HCT116 (cell line): ENCODE results near the gene CHN1. TPM values are rescaled to one million over a fixed set of nuclear protein-coding genes. Genes with fewer than 3 reads are reported as not detected.

Source experiments
- ATAC-seq: fragments of 200-7000 bp; cut with Tn5 transposase; 2 replicates; pipeline ENCODE4 v1.9.1; 2020; ENCODE audit warnings: mild to moderate bottlenecking, moderate library complexity
- BruUV-seq: library from RNA; stranded (reverse); fragments of 400-500 nt; replicated peaks from 2 replicates; lab custom pipeline; 2021; lab: Mats Ljungman, UMichigan
- CTCF ChIA-PET: fragments of 300-600 bp; sonication (Branson Sonifier 250); formaldehyde crosslinking; loops from one replicate; lab custom pipeline; 2021; ENCODE audit warnings: antibody characterized with exemption; lab: Charles Lee
- POLR2A ChIA-PET: fragments of 300-600, 350-600 bp; sonication (Branson Sonifier 250); formaldehyde crosslinking; loops from one replicate; lab custom pipeline; 2021; ENCODE audit warnings: antibody characterized with exemption; lab: Charles Lee
- RAD21 ChIA-PET, 2 experiments: fragments of 300-600 bp; sonication (Branson Sonifier 250); formaldehyde crosslinking; loops; one replicate each; lab custom pipeline; 2023; ENCODE audit warnings: low total read pairs in 2 of 2; ENCODE audit not compliant: uncharacterized antibody in 2 of 2, unreplicated experiment in 2 of 2, low non-redundant PET in 1 of 2; lab: Charles Lee
- DNase-seq: peaks from one replicate; pipeline ENCODE4 v3.0.0-alpha.2; 2010; ENCODE audit warnings: low read depth, low spot score
- H2AFZ ChIP-seq: fragments of 200-600 bp; shearing (Covaris generic), sonication (generic); 2 replicates; pipeline ENCODE4 v1.6.1; 2017; ENCODE audit warnings: low read depth, mixed run types, mixed read lengths, antibody characterized with exemption, low read length; ENCODE audit not compliant: poor library complexity, severe bottlenecking
- H3K27ac ChIP-seq: 2 replicates; pipeline ENCODE4 v1.5.1; 2012; ENCODE audit warnings: low read depth, low read length
- H3K27me3 ChIP-seq: fragments of 200-600 bp; sonication (generic); 2 replicates; pipeline ENCODE4 v1.6.1; 2016; ENCODE audit warnings: mixed run types, low read length, mixed read lengths; ENCODE audit not compliant: insufficient read depth
- H3K36me3 ChIP-seq, 2 experiments: fragments of 200-500 bp in 1 of 2; fragments of 200-600 bp in 1 of 2; sonication (Bioruptor generic) in 1 of 2; sonication (generic) in 1 of 2; 2 replicates each; pipeline versions ENCODE4 v1.5.1 to v1.6.1; 2014 to 2016; ENCODE audit warnings: low read length in 2 of 2, inconsistent platforms in 1 of 2, mixed read lengths in 1 of 2, mixed run types in 1 of 2; ENCODE audit not compliant: insufficient read depth in 2 of 2, control insufficient read depth in 1 of 2
- H3K4me1 ChIP-seq, 2 experiments: fragments of 200-600 bp in 1 of 2; sonication (generic) in 1 of 2; 2 replicates each; pipeline versions ENCODE4 v1.5.1 to v1.6.1; 2012 to 2017; ENCODE audit warnings: low read length in 2 of 2, inconsistent platforms in 1 of 2, mild to moderate bottlenecking in 1 of 2, mixed read lengths in 1 of 2, mixed run types in 1 of 2, moderate library complexity in 1 of 2; ENCODE audit not compliant: insufficient read depth in 2 of 2, control insufficient read depth in 1 of 2
- H3K4me2 ChIP-seq: fragments of 200-600 bp; sonication (generic); 2 replicates; pipeline ENCODE4 v1.6.1; 2017; ENCODE audit warnings: mixed run types, low read length, mixed read lengths
- H3K4me3 ChIP-seq, 2 experiments: fragments of 200-600 bp in 1 of 2; sonication (generic) in 1 of 2; replicated peaks in 1 of 2; 2 replicates each; pipeline ENCODE4 v1.5.1; 2011 to 2016; ENCODE audit warnings: low read length in 2 of 2, control low read depth in 1 of 2, low read depth in 1 of 2, mild to moderate bottlenecking in 1 of 2, mixed read lengths in 1 of 2, mixed run types in 1 of 2
- H3K79me2 ChIP-seq: fragments of 200-600 bp; sonication (generic); 2 replicates; pipeline ENCODE4 v1.6.1; 2017; ENCODE audit warnings: mild to moderate bottlenecking, mixed run types, low read length, moderate library complexity, mixed read lengths; ENCODE audit not compliant: insufficient read depth
- H3K9ac ChIP-seq: fragments of 200-600 bp; sonication (generic); 2 replicates; pipeline ENCODE4 v1.6.1; 2016; ENCODE audit warnings: low read length, mixed read lengths
- H3K9me2 ChIP-seq: fragments of 200-600 bp; sonication (generic), shearing (Covaris generic); 2 replicates; pipeline ENCODE4 v1.6.1; 2017; ENCODE audit warnings: mixed run types, mild to moderate bottlenecking, moderate library complexity; ENCODE audit not compliant: insufficient read depth
- H3K9me3 ChIP-seq, 2 experiments: fragments of 200-500 bp in 1 of 2; fragments of 200-600 bp in 1 of 2; sonication (Bioruptor generic) in 1 of 2; sonication (generic) in 1 of 2; 2 replicates each; pipeline ENCODE4 v1.6.1; 2014 to 2017; ENCODE audit warnings: low read length in 2 of 2, mixed read lengths in 2 of 2, inconsistent platforms in 1 of 2, low read depth in 1 of 2, mild to moderate bottlenecking in 1 of 2, mixed run types in 1 of 2, moderate library complexity in 1 of 2; ENCODE audit not compliant: control insufficient read depth in 1 of 2, insufficient read depth in 1 of 2
- H4K20me1 ChIP-seq: fragments of 200-600 bp; sonication (generic), shearing (Covaris generic); 2 replicates; pipeline ENCODE4 v1.6.1; 2017; ENCODE audit warnings: mixed run types, mild to moderate bottlenecking, moderate library complexity; ENCODE audit not compliant: insufficient read depth
- CBX3 ChIP-seq: IDR thresholded peaks from 2 replicates; pipeline ENCODE4 v1.6.1; 2012; ENCODE audit warnings: low read depth
- EGR1 ChIP-seq: IDR thresholded peaks from 2 replicates; pipeline ENCODE4 v1.6.1; 2012; ENCODE audit warnings: low read depth
- ELF1 ChIP-seq: IDR thresholded peaks from 2 replicates; pipeline ENCODE4 v1.6.1; 2012; ENCODE audit warnings: low read depth, borderline replicate concordance
- EZH2 ChIP-seq: fragments of 200-600 bp; sonication (generic); IDR thresholded peaks from 2 replicates; pipeline ENCODE4 v1.6.1; 2017; ENCODE audit warnings: antibody characterized with exemption, mixed run types
- EZH2phosphoT487 ChIP-seq: fragments of 200-600 bp; IDR thresholded peaks from 2 replicates; pipeline ENCODE4 v1.6.1; 2018; ENCODE audit warnings: antibody characterized with exemption, borderline replicate concordance
- FOSL1 ChIP-seq: IDR thresholded peaks from 2 replicates; pipeline ENCODE4 v1.6.1; 2012; ENCODE audit warnings: low read depth
- JUND ChIP-seq: IDR thresholded peaks from 2 replicates; pipeline ENCODE4 v1.6.1; 2012
- POLR2A ChIP-seq: IDR thresholded peaks from 2 replicates; pipeline ENCODE4 v1.7.0; 2011; ENCODE audit warnings: borderline replicate concordance; ENCODE audit not compliant: insufficient read depth, insufficient read length; ENCODE audit errors: extremely low read depth
- POLR2AphosphoS5 ChIP-seq: IDR thresholded peaks from 2 replicates; pipeline ENCODE4 v1.6.1; 2011; ENCODE audit warnings: mild to moderate bottlenecking, low read depth, low read length, moderate library complexity
- RAD21 ChIP-seq: IDR thresholded peaks from 2 replicates; pipeline ENCODE4 v1.6.1; 2012; ENCODE audit warnings: low read depth, mild to moderate bottlenecking
- SIN3A ChIP-seq: IDR thresholded peaks from 2 replicates; pipeline ENCODE4 v1.6.1; 2012; ENCODE audit warnings: low read depth
- SP1 ChIP-seq: IDR thresholded peaks from 2 replicates; pipeline ENCODE4 v1.6.1; 2012; ENCODE audit warnings: low read depth
- SRF ChIP-seq: IDR thresholded peaks from 2 replicates; pipeline ENCODE4 v1.6.1; 2012; ENCODE audit warnings: low read depth
- YY1 ChIP-seq: IDR thresholded peaks from 2 replicates; pipeline ENCODE4 v1.6.1; 2011; ENCODE audit warnings: low read length, low read depth, moderate library complexity, mild to moderate bottlenecking; ENCODE audit not compliant: insufficient replicate concordance; ENCODE audit errors: extremely low read depth
- ZFX ChIP-seq: fragments of 450-650 bp; IDR thresholded peaks from 2 replicates; pipeline ENCODE4 v1.6.1; 2017
- intact Hi-C: fragments of 100-400 bp; cut with micrococcal nuclease; formaldehyde crosslinking; loops from 2 replicates; pipeline ENCODE4 v1.10.0; 2022
- total RNA-seq: library from RNA; stranded (reverse); gene quantifications from one replicate; pipeline ENCODE4 v1.2.1, GENCODE V29; 2021; ENCODE audit not compliant: unreplicated experiment
- TF ChIP-seq, protein P1 (sequence below): IDR thresholded peaks from 2 replicates; pipeline ENCODE4 v1.6.1; 2012
- TF ChIP-seq, protein P2 (sequence below): IDR thresholded peaks from 2 replicates; pipeline ENCODE4 v1.6.1; 2011; ENCODE audit warnings: mild to moderate bottlenecking, low read length, moderate library complexity; ENCODE audit not compliant: insufficient replicate concordance; ENCODE audit errors: extremely low read depth
- TF ChIP-seq, protein P3 (sequence below), 3 experiments: fragments of 200-600 bp in 1 of 3; sonication (generic) in 1 of 3; IDR thresholded peaks in 2 of 3; conservative IDR thresholded peaks in 1 of 3; 2 replicates each; pipeline ENCODE4 v1.5.1; 2012 to 2017; ENCODE audit warnings: low read depth in 2 of 3, low read length in 2 of 3, antibody characterized with exemption in 1 of 3, borderline replicate concordance in 1 of 3, control low read depth in 1 of 3, mild to moderate bottlenecking in 1 of 3, mixed read lengths in 1 of 3, mixed run types in 1 of 3, moderate library complexity in 1 of 3; ENCODE audit not compliant: insufficient read depth in 1 of 3
- TF ChIP-seq, protein P4 (sequence below): IDR thresholded peaks from 2 replicates; pipeline ENCODE4 v1.6.1; 2012

Gene CHN1
- total RNA-seq, 1 experiment from 2014 or later, result 3.6 TPM

DNA sequence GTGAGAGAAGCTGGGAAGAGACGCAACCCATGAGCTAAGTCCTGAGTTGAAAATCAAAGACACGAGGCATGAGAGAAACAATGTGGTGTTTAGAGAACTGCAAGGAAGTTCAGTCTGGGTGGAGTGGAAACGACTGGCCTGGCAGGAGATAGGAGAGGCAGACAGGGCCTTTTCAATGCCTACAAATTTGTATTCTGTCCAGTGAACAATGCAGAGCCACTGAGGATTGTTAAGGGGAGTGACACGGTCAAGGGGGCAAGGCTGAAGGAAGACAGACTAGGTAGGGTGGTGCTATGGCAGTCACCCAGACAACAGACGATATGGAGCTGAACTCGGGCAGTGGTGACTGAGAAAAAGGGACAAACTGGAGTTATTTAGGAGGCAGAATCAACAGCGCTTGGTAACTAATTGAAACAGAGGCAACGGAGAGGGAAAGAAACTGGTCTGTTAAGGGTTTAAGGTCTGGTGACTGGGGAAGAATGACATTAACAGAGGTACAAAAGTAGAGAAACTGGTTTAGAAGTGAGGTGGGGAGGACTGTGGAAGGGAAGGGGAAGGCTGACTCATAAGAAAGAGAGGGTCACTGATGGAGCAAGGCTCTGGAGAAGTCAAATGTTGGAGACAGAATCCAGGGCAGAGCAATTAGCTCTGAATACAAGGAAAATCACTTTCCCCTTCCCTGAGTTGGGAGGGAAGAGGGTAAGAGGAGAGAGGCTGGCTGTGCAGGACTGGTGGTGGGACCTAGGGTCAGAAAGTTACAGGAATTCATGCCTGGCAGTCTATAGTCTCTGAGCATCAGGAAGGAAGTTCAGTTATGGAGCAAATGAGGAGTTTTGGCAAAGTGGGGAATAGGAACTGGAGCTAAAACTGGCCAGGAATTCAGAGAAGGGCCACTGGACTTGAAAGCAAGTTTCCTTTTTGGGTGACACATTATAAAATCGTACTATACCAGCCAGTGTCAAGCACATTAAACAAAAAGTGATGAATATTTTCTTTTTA lies 177.5 kb downstream of the CHN1 start:
- H3K4me1 ChIP-seq, result peaks cover 4 to 8% of the 10 kb centered on the region in 2 experiments; a peak in 2 of 4 replicates
- TF ChIP-seq JUND (no peak), EGR1 (no peak), CBX3 (no peak), ELF1 (no peak), FOSL1 (no peak), SIN3A (no peak), EZH2phosphoT487 (no peak), YY1 (no peak), POLR2AphosphoS5 (no peak), EZH2 (no peak), POLR2A (no peak), RAD21 (no peak), ZFX (no peak), SP1 (no peak), SRF (no peak)
- TF ChIP-seq, protein P1, sequence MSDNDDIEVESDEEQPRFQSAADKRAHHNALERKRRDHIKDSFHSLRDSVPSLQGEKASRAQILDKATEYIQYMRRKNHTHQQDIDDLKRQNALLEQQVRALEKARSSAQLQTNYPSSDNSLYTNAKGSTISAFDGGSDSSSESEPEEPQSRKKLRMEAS, result no peak
- TF ChIP-seq, protein P2, sequence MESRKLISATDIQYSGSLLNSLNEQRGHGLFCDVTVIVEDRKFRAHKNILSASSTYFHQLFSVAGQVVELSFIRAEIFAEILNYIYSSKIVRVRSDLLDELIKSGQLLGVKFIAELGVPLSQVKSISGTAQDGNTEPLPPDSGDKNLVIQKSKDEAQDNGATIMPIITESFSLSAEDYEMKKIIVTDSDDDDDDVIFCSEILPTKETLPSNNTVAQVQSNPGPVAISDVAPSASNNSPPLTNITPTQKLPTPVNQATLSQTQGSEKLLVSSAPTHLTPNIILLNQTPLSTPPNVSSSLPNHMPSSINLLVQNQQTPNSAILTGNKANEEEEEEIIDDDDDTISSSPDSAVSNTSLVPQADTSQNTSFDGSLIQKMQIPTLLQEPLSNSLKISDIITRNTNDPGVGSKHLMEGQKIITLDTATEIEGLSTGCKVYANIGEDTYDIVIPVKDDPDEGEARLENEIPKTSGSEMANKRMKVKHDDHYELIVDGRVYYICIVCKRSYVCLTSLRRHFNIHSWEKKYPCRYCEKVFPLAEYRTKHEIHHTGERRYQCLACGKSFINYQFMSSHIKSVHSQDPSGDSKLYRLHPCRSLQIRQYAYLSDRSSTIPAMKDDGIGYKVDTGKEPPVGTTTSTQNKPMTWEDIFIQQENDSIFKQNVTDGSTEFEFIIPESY, result no peak
- TF ChIP-seq, protein P3, sequence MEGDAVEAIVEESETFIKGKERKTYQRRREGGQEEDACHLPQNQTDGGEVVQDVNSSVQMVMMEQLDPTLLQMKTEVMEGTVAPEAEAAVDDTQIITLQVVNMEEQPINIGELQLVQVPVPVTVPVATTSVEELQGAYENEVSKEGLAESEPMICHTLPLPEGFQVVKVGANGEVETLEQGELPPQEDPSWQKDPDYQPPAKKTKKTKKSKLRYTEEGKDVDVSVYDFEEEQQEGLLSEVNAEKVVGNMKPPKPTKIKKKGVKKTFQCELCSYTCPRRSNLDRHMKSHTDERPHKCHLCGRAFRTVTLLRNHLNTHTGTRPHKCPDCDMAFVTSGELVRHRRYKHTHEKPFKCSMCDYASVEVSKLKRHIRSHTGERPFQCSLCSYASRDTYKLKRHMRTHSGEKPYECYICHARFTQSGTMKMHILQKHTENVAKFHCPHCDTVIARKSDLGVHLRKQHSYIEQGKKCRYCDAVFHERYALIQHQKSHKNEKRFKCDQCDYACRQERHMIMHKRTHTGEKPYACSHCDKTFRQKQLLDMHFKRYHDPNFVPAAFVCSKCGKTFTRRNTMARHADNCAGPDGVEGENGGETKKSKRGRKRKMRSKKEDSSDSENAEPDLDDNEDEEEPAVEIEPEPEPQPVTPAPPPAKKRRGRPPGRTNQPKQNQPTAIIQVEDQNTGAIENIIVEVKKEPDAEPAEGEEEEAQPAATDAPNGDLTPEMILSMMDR (IDR thresholded peaks at IDR 0.05 in 2 of 3, conservative IDR thresholded peaks at IDR 0.05 in 1 of 3; ENCODE audit: borderline replicate concordance in 1 of 3, insufficient read depth in 1 of 3, low read depth in 2 of 3, low read length in 2 of 3), result no peak
- TF ChIP-seq, protein P4, sequence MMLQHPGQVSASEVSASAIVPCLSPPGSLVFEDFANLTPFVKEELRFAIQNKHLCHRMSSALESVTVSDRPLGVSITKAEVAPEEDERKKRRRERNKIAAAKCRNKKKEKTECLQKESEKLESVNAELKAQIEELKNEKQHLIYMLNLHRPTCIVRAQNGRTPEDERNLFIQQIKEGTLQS, result no peak
- TF ChIP-seq, all 23 proteins: peak for 0
- intact Hi-C loops, result no loop called here
- peak overlapping the region; percentile 24 for H3K4me2 ChIP-seq
- no peak overlapping the region for H3K4me3 ChIP-seq
- CTCF ChIA-PET, result no interaction called here
- ATAC-seq (no peak), DNase-seq (no peak)
- no peak overlapping the region for H3K9ac ChIP-seq
- POLR2A ChIA-PET, result no interaction called here
- H3K9me2 ChIP-seq, result no peaks in the 10 kb centered on the region
- no TSS peak for BruUV-seq
- H2AFZ ChIP-seq, result no peak overlapping the region
- no peaks in the 10 kb centered on the region for H3K27me3 ChIP-seq
- H3K27ac ChIP-seq, result no peak overlapping the region
- RAD21 ChIA-PET, result no interaction called here
- H4K20me1 ChIP-seq, result no peaks in the 10 kb centered on the region
- no peaks in the 10 kb centered on the region for H3K9me3 ChIP-seq
- no peaks in the 10 kb centered on the region for H3K36me3 ChIP-seq
- H3K79me2 ChIP-seq, result no peaks in the 10 kb centered on the region
